SK-N-SH (cell line): Measurements from ENCODE around the gene TMEM269.

ENCODE experiments used
- RFX5 ChIP-seq: IDR thresholded peaks from 2 replicates; pipeline ENCODE4 v1.6.1; 2012; ENCODE audit warnings: mild to moderate bottlenecking, improper control_type of control experiment, low read length
- TF ChIP-seq, protein P1 (sequence below): fragments of 200-600 bp; sonication (generic); IDR thresholded peaks from 2 replicates; pipeline ENCODE4 v1.6.1; 2017; ENCODE audit warnings: antibody characterized with exemption, mild to moderate bottlenecking, moderate library complexity

DNA sequence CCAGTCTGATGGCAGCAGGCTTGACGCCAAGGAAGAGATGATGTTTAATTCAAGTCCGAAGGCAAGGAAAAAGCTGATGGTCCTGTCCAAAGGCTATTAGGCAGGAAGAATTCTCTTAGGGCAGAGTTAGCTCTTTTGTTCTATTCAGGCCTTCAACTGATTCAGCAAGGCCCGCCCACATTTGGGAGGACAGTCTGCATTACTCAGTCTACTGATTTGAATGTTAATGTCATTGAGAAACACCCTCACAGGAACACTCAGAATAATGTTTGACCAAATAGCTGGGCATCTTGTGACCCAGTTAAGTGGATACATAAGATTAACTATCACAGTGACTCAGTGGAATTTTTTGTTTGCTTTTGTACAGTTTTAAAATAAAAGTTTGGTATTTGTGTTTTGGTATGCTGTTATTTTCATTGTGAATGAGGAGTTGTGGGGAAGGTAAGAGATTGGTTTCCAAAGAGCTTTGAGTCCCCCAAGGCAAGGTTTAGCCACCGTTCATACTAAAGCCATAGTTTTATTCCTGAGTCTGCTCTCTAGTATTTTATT, 59.9 kb downstream of the TMEM269 start:
- TF ChIP-seq, protein P1, sequence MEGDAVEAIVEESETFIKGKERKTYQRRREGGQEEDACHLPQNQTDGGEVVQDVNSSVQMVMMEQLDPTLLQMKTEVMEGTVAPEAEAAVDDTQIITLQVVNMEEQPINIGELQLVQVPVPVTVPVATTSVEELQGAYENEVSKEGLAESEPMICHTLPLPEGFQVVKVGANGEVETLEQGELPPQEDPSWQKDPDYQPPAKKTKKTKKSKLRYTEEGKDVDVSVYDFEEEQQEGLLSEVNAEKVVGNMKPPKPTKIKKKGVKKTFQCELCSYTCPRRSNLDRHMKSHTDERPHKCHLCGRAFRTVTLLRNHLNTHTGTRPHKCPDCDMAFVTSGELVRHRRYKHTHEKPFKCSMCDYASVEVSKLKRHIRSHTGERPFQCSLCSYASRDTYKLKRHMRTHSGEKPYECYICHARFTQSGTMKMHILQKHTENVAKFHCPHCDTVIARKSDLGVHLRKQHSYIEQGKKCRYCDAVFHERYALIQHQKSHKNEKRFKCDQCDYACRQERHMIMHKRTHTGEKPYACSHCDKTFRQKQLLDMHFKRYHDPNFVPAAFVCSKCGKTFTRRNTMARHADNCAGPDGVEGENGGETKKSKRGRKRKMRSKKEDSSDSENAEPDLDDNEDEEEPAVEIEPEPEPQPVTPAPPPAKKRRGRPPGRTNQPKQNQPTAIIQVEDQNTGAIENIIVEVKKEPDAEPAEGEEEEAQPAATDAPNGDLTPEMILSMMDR, result no peak
- no peak for TF ChIP-seq RFX5
